Measurements from ENCODE around the gene TTLL11. TPM values are rescaled to one million over a fixed set of nuclear protein-coding genes. Genes with fewer than 3 reads are reported as not detected.
"Not testable (repeated sequence)": the region's sequence is repeated elsewhere in the genome, so short reads cannot be mapped to it uniquely, and the experiment has no call there.

The TTLL11 gene
- total RNA-seq, 2 donors from 2014 or later, result 11.7 to 11.9 TPM

GRCh38 chr9:122004589-122004988, 88.5 kb downstream of the TTLL11 start:
- DNase-seq (ENCODE audit: low spot score), result no peak
- Histone ChIP-seq H3K27ac (no peak overlapping the region), H3K27me3 (replicated peaks; ENCODE audit: insufficient read depth) (no peaks in the 10 kb centered on the region), H3K4me1 (replicated peaks) (no peaks in the 10 kb centered on the region), H3K36me3 (no peaks in the 10 kb centered on the region), H3K4me3 (no peak overlapping the region), H3K9me3 (no peaks in the 10 kb centered on the region)
- TF ChIP-seq POLR2AphosphoS5 (IDR thresholded peaks at IDR 0.05) (no peak), POLR2A (IDR thresholded peaks at IDR 0.05) (no peak), CTCF (IDR thresholded peaks at IDR 0.05) (no peak)
- WGBS, result 94% methylated on average over 6 of the region's 6 CpGs
- intact Hi-C loops (cut with DNase I), result no loop called here

- Histone ChIP-seq H3K27ac (peak overlapping the region in 1 of 2 donors; percentile 20), H3K9me3 (no peaks in the 10 kb centered on the region), H3K27me3 (replicated peaks; ENCODE audit: insufficient read depth) (no peaks in the 10 kb centered on the region), H3K4me1 (replicated peaks) (no peaks in the 10 kb centered on the region), H3K36me3 (no peaks in the 10 kb centered on the region), H3K4me3 (no peak overlapping the region)
- DNase-seq (ENCODE audit: low spot score), result no peak
- intact Hi-C loops (cut with DNase I), result no loop called here
- WGBS, result 51% methylated on average over 9 of the region's 9 CpGs
- TF ChIP-seq CTCF (IDR thresholded peaks at IDR 0.05), result no peak
- no peak for TF ChIP-seq POLR2AphosphoS5 (IDR thresholded peaks at IDR 0.05)
- TF ChIP-seq POLR2A (IDR thresholded peaks at IDR 0.05), result no peak
Observed at GRCh38 chr9:122001491-122002201, 91.5 kb downstream of the TTLL11 start.

GRCh38 chr9:122000526-122000925, 92.6 kb downstream of the TTLL11 start:
- 63% methylated on average over 6 of the region's 6 CpGs for WGBS
- H3K4me1 ChIP-seq (replicated peaks); intact Hi-C loops (cut with DNase I); DNase-seq (ENCODE audit: low spot score); H3K9me3 ChIP-seq; H3K36me3 ChIP-seq; H3K4me3 ChIP-seq; H3K27ac ChIP-seq; H3K27me3 ChIP-seq (replicated peaks; ENCODE audit: insufficient read depth): not testable (repeated sequence)

GRCh38 chr9:121999556-121999955, 93.6 kb downstream of the TTLL11 start:
- H3K4me3 ChIP-seq, result no peak overlapping the region
- H3K36me3 ChIP-seq, result no peaks in the 10 kb centered on the region
- 88% methylated on average over 3 of the region's 3 CpGs for WGBS
- intact Hi-C loops (cut with DNase I), result no loop called here
- TF ChIP-seq CTCF (IDR thresholded peaks at IDR 0.05), result no peak
- TF ChIP-seq POLR2AphosphoS5 (IDR thresholded peaks at IDR 0.05), result no peak
- no peak for TF ChIP-seq POLR2A (IDR thresholded peaks at IDR 0.05)
- H3K4me1 ChIP-seq (replicated peaks), result no peaks in the 10 kb centered on the region
- no peaks in the 10 kb centered on the region for H3K27me3 ChIP-seq (replicated peaks; ENCODE audit: insufficient read depth)
- no peaks in the 10 kb centered on the region for H3K9me3 ChIP-seq
- no peak overlapping the region for H3K27ac ChIP-seq
- no peak for DNase-seq (ENCODE audit: low spot score)

- Histone ChIP-seq H3K4me3 (no peak overlapping the region), H3K9me3 (no peaks in the 10 kb centered on the region), H3K27ac (no peak overlapping the region), H3K27me3 (replicated peaks; ENCODE audit: insufficient read depth) (no peaks in the 10 kb centered on the region), H3K36me3 (no peaks in the 10 kb centered on the region), H3K4me1 (replicated peaks) (no peaks in the 10 kb centered on the region)
- intact Hi-C loops (cut with DNase I), result no loop called here
- DNase-seq (ENCODE audit: low spot score), result no peak
- 96% methylated on average over 7 of the region's 7 CpGs for WGBS
- TF ChIP-seq CTCF (IDR thresholded peaks at IDR 0.05) (no peak), POLR2A (IDR thresholded peaks at IDR 0.05) (no peak), POLR2AphosphoS5 (IDR thresholded peaks at IDR 0.05) (no peak)
Observed at GRCh38 chr9:121998513-121999049, 94.5 kb downstream of the TTLL11 start.

Measured in prostate gland (tissue), 2 donors.